GM12865 (cell line): ENCODE measurements around the gene RBM19.

ENCODE experiments used
- DNase-seq: peaks from one replicate; pipeline ENCODE4 v3.0.0; 2010; ENCODE audit warnings: low read depth
- H3K4me3 ChIP-seq: 2 replicates; pipeline ENCODE4 v1.5.1; 2011; ENCODE audit warnings: mild to moderate bottlenecking, low read depth, low read length, control low read depth
- CTCF ChIP-seq: IDR thresholded peaks from 2 replicates; pipeline ENCODE4 v1.5.1; 2011; ENCODE audit warnings: low read length, control low read depth, low read depth, inconsistent platforms; ENCODE audit not compliant: insufficient read depth; ENCODE audit errors: missing control alignments

Gene RBM19

DNA sequence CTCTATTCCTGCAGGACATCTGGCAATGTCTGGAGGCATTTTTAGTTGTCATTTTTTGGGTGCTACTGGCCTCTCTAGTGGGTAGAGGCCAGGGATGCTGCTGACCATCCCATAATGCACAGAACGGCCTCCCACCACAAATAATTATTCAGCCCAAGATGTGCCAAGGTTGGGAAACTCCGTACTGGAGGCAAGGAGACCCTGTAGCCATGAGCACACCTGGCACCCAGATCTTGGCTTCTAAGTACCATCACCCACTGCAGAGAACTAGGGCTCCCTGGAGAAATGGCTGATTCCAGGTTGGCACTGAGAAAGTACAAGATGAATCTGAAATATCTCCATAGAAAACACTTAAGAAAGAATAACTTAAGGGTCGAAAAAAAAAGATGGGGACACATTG lies 81.7 kb downstream of the RBM19 start:
- TF ChIP-seq CTCF = no peak
- no peak overlapping the region for H3K4me3 ChIP-seq
- no peak for DNase-seq

DNA sequence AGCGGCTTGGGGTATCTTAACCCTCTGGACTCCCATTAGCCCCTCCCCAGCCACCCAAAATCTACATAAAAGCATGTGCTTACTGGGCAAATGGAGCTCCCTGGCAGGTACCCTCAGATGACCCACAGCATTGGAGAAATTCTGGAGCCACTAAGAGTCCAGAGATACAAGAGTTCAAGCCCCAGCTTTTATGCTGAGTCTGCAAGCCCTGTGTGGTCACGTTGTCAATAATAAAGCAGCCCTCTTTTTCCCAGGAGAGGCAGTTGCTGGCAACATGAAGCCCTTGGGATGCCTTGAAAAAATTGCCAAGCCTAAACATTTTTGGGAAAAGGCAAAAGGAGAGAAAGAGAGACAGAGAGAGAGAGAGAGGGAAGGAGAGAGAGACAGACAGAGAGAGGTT lies 83.4 kb downstream of the RBM19 start:
- DNase-seq = no peak
- no peak overlapping the region for H3K4me3 ChIP-seq
- TF ChIP-seq CTCF = no peak

GRCh38 chr12:113880988-113881962 lies 84.8 kb downstream of the RBM19 start:
- no peak overlapping the region for H3K4me3 ChIP-seq
- TF ChIP-seq CTCF = no peak
- DNase-seq = no peak

DNA sequence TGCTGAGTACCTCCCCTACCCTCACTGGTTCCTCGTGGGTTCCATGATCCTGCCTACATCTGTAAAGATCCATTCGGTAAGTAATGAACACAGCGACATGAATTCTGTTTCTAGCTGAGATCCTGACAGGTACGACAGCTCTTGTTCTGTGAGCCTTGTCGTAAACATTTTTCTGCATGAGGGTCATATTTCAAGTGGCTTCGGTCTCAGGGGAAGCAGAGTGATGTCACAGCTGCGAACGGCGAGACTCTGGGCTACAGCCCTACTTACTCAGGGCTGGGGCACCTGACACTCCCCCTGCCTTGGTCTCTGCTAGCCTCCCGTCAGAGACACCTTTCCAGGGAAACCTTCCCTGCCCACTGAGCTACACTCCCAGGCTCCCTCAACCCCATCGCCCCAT lies 85.8 kb downstream of the RBM19 start:
- DNase-seq = no peak
- no peak for TF ChIP-seq CTCF
- H3K4me3 ChIP-seq = no peak overlapping the region

DNA sequence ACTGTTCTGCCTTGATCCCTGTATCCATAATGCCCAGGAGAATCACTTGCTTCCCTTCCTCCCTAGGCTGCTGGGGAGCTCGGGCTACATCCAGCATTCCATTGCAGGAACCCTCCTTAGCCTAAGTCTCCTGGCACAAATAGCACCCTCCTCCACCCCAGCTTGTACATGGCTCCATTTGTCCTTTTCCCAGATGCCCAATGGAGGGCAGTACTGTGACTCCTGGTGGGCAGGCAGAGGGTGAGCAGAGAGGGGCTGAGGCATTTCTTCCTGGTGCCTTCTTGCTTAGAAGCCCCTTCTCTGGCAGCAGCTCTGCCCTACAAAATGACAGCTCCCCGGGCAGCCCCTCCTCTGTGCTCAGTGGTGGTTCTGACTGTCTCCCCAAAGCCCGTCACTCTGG lies 86.5 kb downstream of the RBM19 start:
- H3K4me3 ChIP-seq = no peak overlapping the region
- TF ChIP-seq CTCF = no peak
- DNase-seq = no peak

DNA sequence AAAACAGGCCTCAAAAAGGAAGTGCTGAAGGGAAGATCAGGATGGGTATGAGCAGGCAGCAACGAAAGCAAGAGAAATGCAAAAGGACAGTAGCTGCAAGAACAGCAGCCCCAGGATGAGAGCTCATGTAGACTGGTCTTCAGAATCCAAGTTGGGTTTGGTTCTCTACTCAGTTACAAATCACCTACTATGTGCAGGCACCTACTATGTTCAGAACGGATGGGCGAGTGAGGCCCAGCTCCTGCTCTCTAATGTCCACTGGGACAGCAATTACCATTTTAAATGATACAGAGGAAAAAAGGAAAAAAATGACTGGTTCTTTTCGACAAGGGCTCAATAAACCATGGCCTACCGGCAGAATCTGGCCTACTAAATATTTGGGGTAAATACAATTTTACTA lies 88.5 kb downstream of the RBM19 start:
- DNase-seq = no peak
- H3K4me3 ChIP-seq = no peak overlapping the region
- TF ChIP-seq CTCF = no peak

DNA sequence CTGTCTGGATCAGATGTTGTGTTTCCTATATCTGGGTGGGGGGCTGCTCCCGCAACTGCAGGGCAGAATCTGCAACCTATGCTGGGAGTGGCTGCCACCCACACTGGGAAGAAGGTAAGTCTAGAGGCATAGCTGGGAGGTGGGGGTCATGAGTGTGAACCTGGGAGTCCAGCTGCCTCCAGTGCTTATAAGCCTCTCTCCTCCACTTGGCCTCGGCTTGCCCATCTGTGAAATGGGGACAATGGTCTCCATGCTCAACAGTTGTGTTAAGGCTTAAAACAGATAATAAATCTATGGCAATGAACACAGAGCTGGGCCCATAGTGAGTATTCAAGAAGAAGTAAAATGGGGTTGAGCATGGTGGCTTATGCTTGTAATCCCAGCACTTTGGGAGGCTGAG lies 90.0 kb downstream of the RBM19 start:
- no peak for DNase-seq
- no peak for TF ChIP-seq CTCF
- no peak overlapping the region for H3K4me3 ChIP-seq
